Keratinocyte (primary cell): ENCODE measurements around the gene SPTBN2.

ENCODE experiments used
- CTCF ChIP-seq, 3 experiments: IDR thresholded peaks in 1 of 3; conservative IDR thresholded peaks in 1 of 3; optimal IDR thresholded peaks in 1 of 3; 2 replicates in 2 of 3; 3 replicates in 1 of 3; pipeline versions ENCODE3 to v1.5.1; 2011; ENCODE audit warnings: low read length in 3 of 3, mild to moderate bottlenecking in 3 of 3, moderate library complexity in 2 of 3, control low read depth in 1 of 3, inconsistent platforms in 1 of 3; ENCODE audit not compliant: insufficient read depth in 2 of 3; ENCODE audit errors: extremely low read depth in 1 of 3
- EZH2 ChIP-seq: IDR thresholded peaks from one replicate; pipeline ENCODE4 v1.6.1; 2012; ENCODE audit warnings: inconsistent platforms, mild to moderate bottlenecking, low read length, moderate library complexity

- TF ChIP-seq CTCF (optimal IDR thresholded peaks at IDR 0.05 in 1 of 3, IDR thresholded peaks at IDR 0.05 in 1 of 3, conservative IDR thresholded peaks at IDR 0.05 in 1 of 3; ENCODE audit: extremely low read depth in 1 of 3, insufficient read depth in 2 of 3, low read length in 3 of 3) (no peak), EZH2 (no peak)
These were observed 6.0 kb downstream of the SPTBN2 start for GRCh38 chr11:66722745-66723651.
